K562 (cell line): ENCODE results near the gene HMGA1.

Experiments
- E2F4 ChIP-seq: sonication (generic); formaldehyde crosslinking; IDR thresholded peaks from 2 replicates; pipeline ENCODE4 v1.8.0; 2022; ENCODE audit warnings: mild to moderate bottlenecking, low read depth, missing genetic modification reagents
- HMGXB4 ChIP-seq: sonication (generic); formaldehyde crosslinking; IDR thresholded peaks from 2 replicates; pipeline ENCODE4 v1.8.1; 2023; ENCODE audit warnings: mild to moderate bottlenecking, missing genetic modification reagents

- TF ChIP-seq HMGXB4 (no peak), E2F4 (CRISPR knock-in tag) (no peak)
Observed at GRCh38 chr6:34243901-34244884, 7.5 kb downstream of the HMGA1 start.
